DMS 273 (cell line): ENCODE results near the gene MYOCD.
"Not testable (repeated sequence)": the region's sequence is repeated elsewhere in the genome, so short reads cannot be mapped to it uniquely, and the experiment has no call there.

Experiments used
- DNase-seq: peaks from one replicate; lab custom pipeline; 2025; ENCODE audit not compliant: unreplicated experiment; lab: John Stamatoyannopoulos, UW

Gene MYOCD

DNA sequence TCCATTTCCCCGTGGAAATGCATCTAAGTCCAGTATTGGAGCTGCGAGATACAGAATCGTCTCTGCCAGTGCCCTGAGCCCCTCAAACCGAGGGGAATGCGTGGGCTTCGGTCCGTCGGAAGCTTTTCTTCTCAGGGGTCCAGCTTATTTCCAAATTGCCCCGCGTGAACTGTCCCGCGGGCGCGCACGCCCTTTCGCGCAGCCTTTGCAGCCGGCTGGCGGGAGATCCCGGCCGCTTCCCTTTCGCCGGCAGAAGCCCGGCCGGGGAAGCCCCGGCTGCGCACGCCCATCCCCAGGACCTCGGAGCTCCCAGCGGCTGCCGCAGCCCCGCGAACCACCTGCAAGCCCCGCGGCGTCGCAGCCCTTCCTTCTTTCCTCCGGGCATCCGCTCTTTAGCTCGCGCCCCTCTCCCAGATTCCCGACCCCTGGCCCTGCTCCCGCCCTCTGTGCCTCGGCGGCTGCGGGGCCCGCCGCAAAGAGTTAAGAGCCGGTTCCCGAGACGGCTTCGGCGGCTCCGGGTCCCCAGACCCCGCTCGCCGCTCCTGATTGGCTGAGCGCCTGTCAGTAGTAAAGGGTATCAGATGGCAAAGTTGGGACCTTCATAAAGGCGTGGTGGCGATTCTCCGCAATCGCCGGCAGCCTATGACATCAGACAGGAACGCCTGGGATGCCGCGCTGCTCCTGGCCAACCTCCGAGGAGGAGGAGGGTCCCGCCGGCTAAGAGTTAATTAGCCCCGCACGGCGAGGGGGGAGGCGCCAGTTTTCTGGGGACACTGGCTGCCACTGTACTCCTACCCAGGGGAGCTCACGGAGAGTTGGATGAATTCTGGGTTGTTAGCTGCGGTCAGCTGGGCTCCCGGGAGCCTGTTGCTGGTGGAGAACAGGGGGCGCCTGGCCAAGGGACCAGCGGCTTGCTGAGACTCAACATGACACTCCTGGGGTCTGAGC, at the start of gene MYOCD:
TSS of gene MYOCD (plus strand) at position 628 of the 948 bp plus-strand sequence. CDS start at position 927, 299 bp downstream.
- DNase-seq, result peak; percentile 85

DNA sequence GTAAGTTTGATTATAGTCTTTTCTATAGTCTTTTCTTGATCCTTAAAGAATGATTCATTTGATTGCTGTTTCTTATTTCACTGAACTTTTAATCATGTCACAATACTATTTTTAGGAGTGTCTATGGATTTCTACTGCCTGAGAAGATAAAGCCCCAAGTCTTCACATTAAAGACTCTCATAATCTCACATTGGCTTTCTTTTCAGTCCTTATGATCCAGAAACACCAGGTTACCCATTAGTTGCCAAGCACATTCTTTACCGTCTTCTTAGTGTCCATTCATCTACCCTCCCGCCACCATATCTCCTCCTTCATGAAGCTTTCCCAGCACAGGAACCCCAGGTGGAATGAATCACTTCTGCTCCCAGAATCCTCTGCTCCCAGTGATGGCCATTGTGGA, 49.5 kb upstream of the MYOCD start:
- DNase-seq, result no peak

DNA sequence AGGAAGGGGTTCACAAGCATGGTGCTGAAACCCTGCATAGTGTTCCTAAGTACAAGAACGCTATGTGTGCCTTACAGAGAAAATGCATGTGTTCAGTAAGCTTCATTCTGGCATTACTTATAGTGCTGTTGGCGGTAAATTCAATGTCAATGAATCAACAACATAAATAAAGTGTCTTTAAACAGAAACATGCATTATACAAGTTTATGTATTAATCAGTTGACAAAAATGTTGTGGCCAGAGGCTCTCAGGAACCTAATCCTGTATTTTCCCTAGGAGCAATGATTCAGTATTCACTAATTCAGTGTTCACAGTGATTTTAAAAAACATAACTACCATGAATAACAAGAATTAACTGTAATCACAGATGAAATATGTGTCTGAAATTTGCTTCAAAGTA, 47.1 kb upstream of the MYOCD start:
- DNase-seq, result no peak

- no peak for DNase-seq
These were observed 46.1 kb upstream of the MYOCD start for GRCh38 chr17:12619459-12620199.

- DNase-seq, result peak; percentile 1
These were observed 45.4 kb upstream of the MYOCD start for GRCh38 chr17:12620200-12620720.

DNA sequence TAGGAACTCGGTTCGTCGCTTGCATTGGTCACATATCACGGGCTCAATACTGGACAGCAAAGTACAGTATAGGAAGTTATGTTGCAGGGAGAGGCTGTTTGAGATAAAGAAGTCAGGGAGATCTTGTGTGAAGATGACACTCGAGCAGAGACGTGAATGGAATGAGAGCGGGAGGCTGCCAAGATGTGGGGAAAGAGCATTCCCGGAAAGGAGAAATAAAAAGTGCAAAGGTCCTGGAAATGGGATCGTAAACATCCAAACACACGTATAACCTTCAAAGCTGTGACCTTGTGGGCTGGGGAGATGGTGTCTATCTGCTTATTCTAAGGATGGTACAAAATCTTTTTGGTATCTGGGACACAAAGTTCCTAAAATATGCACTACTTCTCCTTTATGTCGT, 43.0 kb upstream of the MYOCD start:
- DNase-seq, result no peak

DNA sequence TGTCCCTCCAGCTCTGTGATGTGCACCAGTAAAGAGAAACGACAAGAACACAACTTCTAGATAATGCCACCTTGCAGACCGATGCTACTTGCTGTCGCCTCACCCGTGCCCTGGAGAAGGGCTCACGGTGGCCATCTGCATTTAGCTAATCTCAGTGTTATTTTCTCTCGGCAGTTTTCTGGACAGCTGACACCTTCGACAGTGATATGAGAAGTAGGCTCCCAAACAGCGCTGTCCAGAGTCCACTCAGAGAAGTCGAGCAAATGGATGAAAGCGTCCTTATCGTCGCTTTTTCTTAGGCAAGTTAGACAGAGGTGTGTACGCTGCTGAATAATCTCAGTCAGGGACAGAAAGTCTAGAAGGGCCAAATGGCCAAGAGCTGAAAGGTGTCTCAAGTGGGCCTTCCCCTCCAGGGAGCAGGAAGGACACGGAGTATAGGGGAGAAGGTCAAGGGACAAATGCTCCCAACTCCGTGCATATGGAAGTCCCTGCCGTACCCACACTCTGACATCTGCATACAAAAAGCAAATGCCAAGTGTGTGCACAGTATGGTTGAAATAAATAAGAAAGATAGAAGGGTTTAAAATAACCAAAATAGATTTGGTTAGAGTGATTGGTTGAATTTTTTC, 42.4 kb upstream of the MYOCD start:
- no peak for DNase-seq

DNA sequence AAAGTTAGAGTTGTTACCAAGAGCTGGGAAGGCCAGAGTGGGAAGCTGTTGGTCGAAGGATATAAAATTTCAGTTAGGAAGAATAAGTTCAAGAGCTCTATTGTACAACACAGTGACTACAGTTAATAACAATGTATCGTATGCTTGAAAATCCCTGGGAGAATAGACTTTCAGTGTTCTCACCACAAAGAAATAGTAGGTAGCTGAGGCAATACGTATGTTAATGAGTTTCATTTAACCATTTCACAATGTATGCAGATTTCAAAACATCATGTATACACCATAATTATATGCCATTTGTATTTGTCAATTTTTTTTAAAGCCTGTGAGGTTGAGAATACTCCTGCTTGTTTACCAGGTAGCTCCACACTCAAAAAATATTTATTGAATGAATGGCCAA, 41.5 kb upstream of the MYOCD start:
- no peak for DNase-seq

DNA sequence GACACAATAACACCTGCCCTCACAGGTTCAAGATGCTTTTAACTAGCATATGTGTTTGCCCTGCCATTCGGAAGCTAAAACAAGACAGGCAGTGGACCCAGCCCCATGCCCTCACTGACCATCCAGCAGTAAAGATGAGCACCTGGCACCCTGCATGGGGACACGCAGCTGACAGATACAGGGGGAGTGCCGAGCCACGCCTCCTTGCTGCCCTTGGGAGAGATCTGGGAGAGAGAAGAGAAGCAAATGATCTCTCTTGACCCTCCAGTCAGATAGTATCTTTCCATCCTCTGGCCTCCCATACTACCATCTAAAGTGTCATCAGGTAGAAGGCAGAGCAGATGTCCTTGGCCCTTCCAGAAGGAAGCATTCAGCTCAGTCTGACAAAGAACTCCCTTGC, 40.6 kb upstream of the MYOCD start:
- no peak for DNase-seq

DNA sequence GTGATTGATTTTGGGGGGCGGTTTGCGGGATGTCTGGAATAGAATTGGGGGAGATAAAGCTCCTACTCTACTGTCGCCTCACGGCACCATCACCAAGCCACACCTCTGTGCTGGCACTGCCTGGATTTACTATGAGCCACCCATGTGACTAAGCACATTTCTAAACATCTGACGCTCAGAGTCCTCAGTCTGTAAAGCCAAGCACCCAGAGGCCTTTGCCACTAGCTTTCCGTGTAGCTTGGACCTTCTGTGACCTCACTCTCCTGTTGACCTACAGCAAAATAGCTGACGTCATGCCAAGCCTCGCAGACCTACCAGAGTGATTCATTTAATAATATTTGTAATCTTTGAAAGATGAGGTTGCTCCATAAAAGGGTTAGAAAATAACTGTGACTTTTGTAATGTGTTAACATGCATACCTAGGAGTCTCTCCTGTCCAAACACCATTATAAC, 38.5 kb upstream of the MYOCD start:
- DNase-seq, result no peak

- no peak for DNase-seq
These were observed 37.8 kb upstream of the MYOCD start for GRCh38 chr17:12627781-12628451.

DNA sequence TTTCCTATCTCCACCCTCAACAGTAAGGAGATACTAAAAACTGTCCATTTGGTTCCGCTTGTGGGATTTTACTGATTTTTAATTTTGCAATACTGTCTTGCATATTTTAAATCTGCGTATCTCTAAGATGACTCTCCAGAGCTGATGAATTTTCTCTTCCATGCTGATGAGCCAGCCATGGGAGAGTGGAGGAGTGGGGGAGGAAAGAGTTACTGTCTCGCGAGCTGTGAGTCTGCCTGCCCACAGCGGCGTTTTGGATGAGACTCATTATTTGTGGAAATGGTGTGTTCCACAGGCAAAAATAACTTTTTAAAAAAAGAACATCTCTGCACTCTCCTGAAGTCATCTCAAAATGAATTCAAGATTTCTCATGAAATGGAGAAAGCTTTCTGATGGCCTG, 34.6 kb upstream of the MYOCD start:
- DNase-seq, result no peak

DNA sequence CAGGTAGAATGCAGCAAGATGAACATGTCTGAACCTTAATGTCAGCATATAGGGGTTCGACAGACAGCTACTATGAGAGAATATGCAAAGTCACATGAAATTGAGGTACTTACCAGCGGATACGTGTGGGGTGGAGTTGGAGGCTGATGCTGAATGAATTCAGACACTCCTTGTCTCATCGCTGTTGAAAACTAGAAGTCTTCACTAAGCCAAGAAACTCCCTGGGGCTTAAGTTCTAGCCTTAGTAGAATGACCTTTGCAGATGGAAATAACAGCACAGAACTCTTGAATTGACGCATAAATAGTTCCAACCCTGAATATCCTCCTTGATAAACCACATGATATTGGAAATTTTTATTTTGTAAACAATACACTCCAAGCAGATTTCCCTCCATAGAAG, 32.9 kb upstream of the MYOCD start:
- no peak for DNase-seq

DNA sequence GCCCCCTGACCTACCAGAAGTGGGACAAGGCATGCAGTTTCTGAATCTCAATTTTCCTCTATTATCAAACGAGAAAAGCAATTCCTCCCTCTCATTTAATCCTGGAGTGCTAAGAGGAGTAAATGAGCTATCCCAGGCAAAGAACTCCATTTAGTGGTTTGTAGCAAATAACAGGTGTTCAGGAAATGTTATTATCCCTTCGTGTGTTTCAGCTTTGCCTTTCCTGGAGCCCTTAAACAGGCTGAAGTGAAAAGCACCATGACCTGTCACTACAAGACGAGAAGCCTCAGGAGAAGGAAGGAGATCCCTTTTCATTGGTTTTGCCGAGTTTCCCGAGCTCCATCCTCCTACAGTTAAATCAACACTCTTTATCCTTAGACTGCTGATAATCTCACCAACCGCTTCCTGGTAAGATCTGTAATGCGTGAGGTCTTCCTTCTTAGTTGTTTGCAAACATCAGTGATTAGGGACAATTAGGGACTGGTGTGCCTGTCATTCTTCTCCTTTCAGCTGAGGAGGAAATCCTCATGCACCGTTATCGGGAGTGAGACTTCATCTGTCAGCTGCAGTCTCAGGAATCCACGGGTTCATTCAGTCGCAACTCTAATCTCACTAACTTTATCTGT, 30.8 kb upstream of the MYOCD start:
- no peak for DNase-seq

GRCh38 chr17:12635996-12636395, 29.7 kb upstream of the MYOCD start:
- DNase-seq, result not testable (repeated sequence)

- DNase-seq, result peak; percentile 40
These were observed 28.7 kb upstream of the MYOCD start for GRCh38 chr17:12637015-12637414.

DNA sequence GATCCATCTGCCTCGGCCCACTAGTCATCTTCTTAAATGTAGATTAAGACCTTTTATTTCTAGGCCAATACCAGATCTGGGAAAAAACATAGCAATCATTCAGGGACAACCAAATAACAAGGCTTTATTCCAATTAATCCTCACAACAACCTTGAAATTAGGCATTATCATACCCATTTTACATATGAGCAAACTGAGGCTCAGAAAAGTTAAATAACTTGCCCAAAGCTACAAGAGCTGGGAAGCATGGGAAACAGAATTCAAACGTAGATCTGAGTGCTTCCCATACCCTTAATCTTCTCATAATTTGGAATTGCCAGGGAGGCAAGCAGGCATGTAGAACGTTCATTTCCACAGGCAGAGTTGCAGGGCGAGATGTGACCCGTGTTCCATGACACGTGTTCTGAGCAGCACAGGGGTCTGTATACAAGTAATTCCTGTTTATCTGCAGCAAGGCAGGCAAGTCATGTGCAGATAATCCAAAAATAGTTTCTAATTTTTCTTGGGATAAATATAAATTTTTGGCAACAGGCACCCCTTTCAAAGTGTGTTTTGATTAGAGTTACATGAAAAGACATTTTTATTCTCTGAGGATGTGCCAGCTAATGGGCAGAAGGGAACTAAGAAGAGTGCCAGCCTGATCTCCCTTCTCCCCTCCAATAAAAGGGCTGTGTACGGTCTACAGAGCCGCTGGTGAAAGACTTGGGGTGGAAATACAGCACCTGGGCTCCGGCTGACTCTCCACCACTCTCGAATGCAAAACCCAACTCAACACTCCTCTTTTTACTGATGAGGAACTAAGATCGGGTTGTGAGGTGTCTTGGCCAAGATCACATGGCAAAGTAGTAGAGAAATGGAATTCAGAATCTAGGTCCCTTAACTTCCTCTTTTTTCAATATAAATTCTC, 27.7 kb upstream of the MYOCD start:
- no peak for DNase-seq

DNA sequence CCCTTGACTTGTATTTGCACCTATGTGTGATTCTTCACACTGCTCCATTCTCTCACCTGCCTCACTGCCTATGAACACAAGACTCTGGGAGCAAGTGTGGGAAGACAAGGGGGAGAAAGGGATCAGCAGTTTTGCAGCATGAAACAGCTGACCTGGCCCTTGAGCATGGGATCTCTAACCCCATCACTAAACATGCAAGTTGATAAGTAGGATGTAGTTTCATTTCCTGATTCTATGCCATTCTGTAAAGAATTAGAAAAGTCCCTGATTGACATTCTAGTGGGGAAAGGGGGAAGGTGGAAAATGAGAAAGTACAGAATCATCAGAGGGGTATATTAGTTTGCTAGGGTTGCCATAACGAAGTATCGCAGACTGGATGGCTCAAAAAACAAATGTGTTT, 25.3 kb upstream of the MYOCD start:
- no peak for DNase-seq

DNA sequence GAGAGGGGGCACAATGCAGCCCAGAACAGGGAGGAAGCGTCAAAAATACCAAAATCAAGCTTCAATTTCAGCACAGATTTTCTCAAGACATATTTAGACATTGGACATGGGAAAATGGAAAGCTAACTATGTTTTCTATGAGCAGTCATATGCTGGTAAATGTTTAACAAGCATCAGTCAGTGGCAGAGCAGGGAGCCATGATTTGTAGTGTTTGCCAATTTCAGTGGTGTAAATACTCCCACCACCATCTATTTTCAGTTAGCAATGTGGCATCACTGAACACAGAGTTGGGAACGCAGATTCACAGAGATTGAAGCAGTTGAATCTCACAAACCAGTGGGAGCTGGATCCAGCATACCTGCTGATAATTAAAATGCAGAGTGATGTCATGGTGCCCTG, 24.6 kb upstream of the MYOCD start:
- DNase-seq, result no peak
